H1 (cell line): ENCODE results near the gene SLC3A2. TPM values are rescaled to one million over a fixed set of nuclear protein-coding genes. Genes with fewer than 3 reads are reported as not detected.

Experiments
- ASH2L ChIP-seq: fragments of 200-600, 300-600 bp; sonication (generic); IDR thresholded peaks from one replicate; pipeline ENCODE4 v1.7.1; 2017; ENCODE audit warnings: low read length
- GABPA ChIP-seq: IDR thresholded peaks from 2 replicates; pipeline ENCODE4 v1.6.1; 2011; ENCODE audit warnings: mild to moderate bottlenecking, low read length, moderate library complexity, borderline replicate concordance; ENCODE audit not compliant: insufficient read depth
- JUND ChIP-seq: IDR thresholded peaks from 2 replicates; pipeline ENCODE4 v1.6.1; 2011; ENCODE audit warnings: mild to moderate bottlenecking, improper control_type of control experiment, low read length
- NANOG ChIP-seq: IDR thresholded peaks from 2 replicates; pipeline ENCODE4 v1.6.1; 2011; ENCODE audit warnings: low read length, low read depth, mild to moderate bottlenecking, inconsistent platforms; ENCODE audit not compliant: insufficient read depth, poor library complexity, severe bottlenecking
- RBBP5 ChIP-seq: IDR thresholded peaks from 2 replicates; pipeline ENCODE4 v1.7.1; 2012; ENCODE audit warnings: low read depth, mild to moderate bottlenecking, inconsistent platforms, low read length, moderate library complexity, borderline replicate concordance
- RFX5 ChIP-seq: IDR thresholded peaks from 2 replicates; pipeline ENCODE4 v1.6.1; 2011; ENCODE audit warnings: low read depth, low read length, improper control_type of control experiment, borderline replicate concordance
- polyA plus RNA-seq, 7 experiments: library from polyadenylated mRNA; depleted of rRNA in 3 of 7; stranded (reverse) in 5 of 7; unstranded in 2 of 7; fragments of >200 nt in 5 of 7; fragments of 200-250 nt in 2 of 7; gene quantifications; 1 replicate in 5 of 7; 2 replicates in 1 of 7; 4 replicates in 1 of 7; pipeline versions ENCODE4 v1.2.1 to v1.2.3, GENCODE V29; 2011 to 2013; ENCODE audit warnings: missing spikeins in 2 of 7, mixed read lengths in 2 of 7
- total RNA-seq: library from RNA; stranded (reverse); fragmentation: NEBNext Ultra II Directional; extraction: Animal tissue kit (Norgen Biotek cat#: 25700); gene quantifications from 2 replicates; pipeline ENCODE4 v1.2.1, GENCODE V29; 2021
- TF ChIP-seq, protein P1 (sequence below): IDR thresholded peaks from 2 replicates; pipeline ENCODE4 v1.6.1; 2011; ENCODE audit warnings: low read length, improper control_type of control experiment
- TF ChIP-seq, protein P2 (sequence below): fragments of 300-600 bp; sonication (generic); IDR thresholded peaks from 2 replicates; pipeline ENCODE4 v1.7.1; 2012; ENCODE audit warnings: low read length, moderate library complexity, mild to moderate bottlenecking, inconsistent platforms; ENCODE audit not compliant: insufficient replicate concordance

The SLC3A2 gene
- total and polyA plus RNA-seq, 2 of the 8 experiments (the other 6 are each of a cell fraction or from before 2014, with no cell fraction given), result 410 to 435 TPM

DNA sequence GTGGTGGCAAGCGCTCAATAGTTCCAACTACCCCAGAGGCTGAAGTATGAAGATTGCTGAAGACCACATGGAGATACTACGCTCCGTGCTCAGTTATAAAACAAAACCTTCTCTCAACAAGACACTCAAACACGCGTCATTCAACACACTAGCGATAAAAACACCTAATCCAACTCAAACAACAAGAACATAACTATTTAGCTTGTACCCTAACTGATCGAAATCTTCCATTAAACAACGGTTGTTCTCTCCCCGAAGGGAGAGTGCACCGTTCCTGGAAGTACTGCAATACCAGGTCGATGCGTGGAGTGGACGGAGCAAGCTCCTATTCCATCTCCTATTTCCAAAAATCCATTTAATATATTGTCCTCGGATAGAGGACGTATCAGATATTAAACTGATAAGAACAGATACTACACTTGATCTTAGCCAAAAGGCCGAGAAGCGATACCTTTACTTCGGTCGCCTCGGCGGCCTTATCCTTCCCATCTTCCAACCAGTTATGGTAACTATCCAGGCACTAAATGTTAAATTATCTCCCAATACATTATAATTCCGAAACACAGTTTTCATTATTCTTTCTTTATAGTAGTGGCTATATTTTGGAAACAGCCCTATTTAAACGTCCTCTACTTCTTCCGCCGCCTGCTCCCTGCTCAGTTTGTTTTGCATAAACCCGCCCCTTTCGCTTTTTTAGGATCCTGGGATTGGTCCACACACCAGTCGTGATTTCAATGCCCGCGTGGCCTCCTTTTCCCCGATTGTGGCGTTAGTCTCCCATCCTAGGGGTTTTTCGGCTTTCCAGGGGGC lies 39.1 kb upstream of the SLC3A2 start (continued):
- TF ChIP-seq RBBP5, result no peak
- TF ChIP-seq JUND, result peak; percentile 82
- TF ChIP-seq RFX5, result no peak
- TF ChIP-seq NANOG, result peak; percentile 7
- TF ChIP-seq, protein P1, sequence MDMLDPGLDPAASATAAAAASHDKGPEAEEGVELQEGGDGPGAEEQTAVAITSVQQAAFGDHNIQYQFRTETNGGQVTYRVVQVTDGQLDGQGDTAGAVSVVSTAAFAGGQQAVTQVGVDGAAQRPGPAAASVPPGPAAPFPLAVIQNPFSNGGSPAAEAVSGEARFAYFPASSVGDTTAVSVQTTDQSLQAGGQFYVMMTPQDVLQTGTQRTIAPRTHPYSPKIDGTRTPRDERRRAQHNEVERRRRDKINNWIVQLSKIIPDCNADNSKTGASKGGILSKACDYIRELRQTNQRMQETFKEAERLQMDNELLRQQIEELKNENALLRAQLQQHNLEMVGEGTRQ, result no peak
- 0 out of 2 replicates have a peak, but pooled peaks have one; percentile 7 for TF ChIP-seq GABPA
- no peak for TF ChIP-seq ASH2L
- TF ChIP-seq, protein P2, sequence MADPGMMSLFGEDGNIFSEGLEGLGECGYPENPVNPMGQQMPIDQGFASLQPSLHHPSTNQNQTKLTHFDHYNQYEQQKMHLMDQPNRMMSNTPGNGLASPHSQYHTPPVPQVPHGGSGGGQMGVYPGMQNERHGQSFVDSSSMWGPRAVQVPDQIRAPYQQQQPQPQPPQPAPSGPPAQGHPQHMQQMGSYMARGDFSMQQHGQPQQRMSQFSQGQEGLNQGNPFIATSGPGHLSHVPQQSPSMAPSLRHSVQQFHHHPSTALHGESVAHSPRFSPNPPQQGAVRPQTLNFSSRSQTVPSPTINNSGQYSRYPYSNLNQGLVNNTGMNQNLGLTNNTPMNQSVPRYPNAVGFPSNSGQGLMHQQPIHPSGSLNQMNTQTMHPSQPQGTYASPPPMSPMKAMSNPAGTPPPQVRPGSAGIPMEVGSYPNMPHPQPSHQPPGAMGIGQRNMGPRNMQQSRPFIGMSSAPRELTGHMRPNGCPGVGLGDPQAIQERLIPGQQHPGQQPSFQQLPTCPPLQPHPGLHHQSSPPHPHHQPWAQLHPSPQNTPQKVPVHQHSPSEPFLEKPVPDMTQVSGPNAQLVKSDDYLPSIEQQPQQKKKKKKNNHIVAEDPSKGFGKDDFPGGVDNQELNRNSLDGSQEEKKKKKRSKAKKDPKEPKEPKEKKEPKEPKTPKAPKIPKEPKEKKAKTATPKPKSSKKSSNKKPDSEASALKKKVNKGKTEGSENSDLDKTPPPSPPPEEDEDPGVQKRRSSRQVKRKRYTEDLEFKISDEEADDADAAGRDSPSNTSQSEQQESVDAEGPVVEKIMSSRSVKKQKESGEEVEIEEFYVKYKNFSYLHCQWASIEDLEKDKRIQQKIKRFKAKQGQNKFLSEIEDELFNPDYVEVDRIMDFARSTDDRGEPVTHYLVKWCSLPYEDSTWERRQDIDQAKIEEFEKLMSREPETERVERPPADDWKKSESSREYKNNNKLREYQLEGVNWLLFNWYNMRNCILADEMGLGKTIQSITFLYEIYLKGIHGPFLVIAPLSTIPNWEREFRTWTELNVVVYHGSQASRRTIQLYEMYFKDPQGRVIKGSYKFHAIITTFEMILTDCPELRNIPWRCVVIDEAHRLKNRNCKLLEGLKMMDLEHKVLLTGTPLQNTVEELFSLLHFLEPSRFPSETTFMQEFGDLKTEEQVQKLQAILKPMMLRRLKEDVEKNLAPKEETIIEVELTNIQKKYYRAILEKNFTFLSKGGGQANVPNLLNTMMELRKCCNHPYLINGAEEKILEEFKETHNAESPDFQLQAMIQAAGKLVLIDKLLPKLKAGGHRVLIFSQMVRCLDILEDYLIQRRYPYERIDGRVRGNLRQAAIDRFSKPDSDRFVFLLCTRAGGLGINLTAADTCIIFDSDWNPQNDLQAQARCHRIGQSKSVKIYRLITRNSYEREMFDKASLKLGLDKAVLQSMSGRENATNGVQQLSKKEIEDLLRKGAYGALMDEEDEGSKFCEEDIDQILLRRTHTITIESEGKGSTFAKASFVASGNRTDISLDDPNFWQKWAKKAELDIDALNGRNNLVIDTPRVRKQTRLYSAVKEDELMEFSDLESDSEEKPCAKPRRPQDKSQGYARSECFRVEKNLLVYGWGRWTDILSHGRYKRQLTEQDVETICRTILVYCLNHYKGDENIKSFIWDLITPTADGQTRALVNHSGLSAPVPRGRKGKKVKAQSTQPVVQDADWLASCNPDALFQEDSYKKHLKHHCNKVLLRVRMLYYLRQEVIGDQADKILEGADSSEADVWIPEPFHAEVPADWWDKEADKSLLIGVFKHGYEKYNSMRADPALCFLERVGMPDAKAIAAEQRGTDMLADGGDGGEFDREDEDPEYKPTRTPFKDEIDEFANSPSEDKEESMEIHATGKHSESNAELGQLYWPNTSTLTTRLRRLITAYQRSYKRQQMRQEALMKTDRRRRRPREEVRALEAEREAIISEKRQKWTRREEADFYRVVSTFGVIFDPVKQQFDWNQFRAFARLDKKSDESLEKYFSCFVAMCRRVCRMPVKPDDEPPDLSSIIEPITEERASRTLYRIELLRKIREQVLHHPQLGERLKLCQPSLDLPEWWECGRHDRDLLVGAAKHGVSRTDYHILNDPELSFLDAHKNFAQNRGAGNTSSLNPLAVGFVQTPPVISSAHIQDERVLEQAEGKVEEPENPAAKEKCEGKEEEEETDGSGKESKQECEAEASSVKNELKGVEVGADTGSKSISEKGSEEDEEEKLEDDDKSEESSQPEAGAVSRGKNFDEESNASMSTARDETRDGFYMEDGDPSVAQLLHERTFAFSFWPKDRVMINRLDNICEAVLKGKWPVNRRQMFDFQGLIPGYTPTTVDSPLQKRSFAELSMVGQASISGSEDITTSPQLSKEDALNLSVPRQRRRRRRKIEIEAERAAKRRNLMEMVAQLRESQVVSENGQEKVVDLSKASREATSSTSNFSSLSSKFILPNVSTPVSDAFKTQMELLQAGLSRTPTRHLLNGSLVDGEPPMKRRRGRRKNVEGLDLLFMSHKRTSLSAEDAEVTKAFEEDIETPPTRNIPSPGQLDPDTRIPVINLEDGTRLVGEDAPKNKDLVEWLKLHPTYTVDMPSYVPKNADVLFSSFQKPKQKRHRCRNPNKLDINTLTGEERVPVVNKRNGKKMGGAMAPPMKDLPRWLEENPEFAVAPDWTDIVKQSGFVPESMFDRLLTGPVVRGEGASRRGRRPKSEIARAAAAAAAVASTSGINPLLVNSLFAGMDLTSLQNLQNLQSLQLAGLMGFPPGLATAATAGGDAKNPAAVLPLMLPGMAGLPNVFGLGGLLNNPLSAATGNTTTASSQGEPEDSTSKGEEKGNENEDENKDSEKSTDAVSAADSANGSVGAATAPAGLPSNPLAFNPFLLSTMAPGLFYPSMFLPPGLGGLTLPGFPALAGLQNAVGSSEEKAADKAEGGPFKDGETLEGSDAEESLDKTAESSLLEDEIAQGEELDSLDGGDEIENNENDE, result peak; percentile 60
